AG04450 (cell line): ENCODE measurements around the gene GCN1. TPM values are rescaled to one million over a fixed set of nuclear protein-coding genes. Genes with fewer than 3 reads are reported as not detected.

Experiments used
- CTCF ChIA-PET: fragments of 300-600, 350-600 bp; formaldehyde crosslinking; extraction: SDS; loops from one replicate; lab custom pipeline; 2022; ENCODE audit warnings: antibody characterized with exemption, inconsistent platforms; lab: Charles Lee
- POLR2A ChIA-PET: fragments of 350-600 bp; formaldehyde crosslinking; extraction: SDS; loops from one replicate; lab custom pipeline; 2021; ENCODE audit warnings: antibody characterized with exemption, inconsistent platforms; lab: Yijun Ruan, JAX
- DNase-seq: peaks from one replicate; pipeline ENCODE4 v3.0.0-alpha.2; 2011; ENCODE audit warnings: low read depth, low spot score
- H3K27ac ChIP-seq: one replicate; pipeline ENCODE4 v1.5.1; 2012; ENCODE audit warnings: low read depth, low read length, control low read depth
- H3K27me3 ChIP-seq: one replicate; pipeline ENCODE4 v1.6.0; 2012; ENCODE audit warnings: low read length; ENCODE audit not compliant: control insufficient read depth, insufficient read depth
- H3K4me3 ChIP-seq: 2 replicates; pipeline ENCODE4 v1.5.1; 2011; ENCODE audit warnings: mild to moderate bottlenecking, low read depth, low read length, control low read depth
- H3K9me3 ChIP-seq: 2 replicates; pipeline ENCODE4 v1.5.1; 2012; ENCODE audit warnings: low read length; ENCODE audit not compliant: control insufficient read depth, insufficient read depth
- CTCF ChIP-seq: IDR thresholded peaks from 2 replicates; pipeline ENCODE4 v1.5.1; 2011; ENCODE audit warnings: low read depth, low read length, control low read depth, inconsistent platforms
- polyA plus RNA-seq: library from polyadenylated mRNA; depleted of rRNA; stranded (reverse); fragments of >200 nt; gene quantifications from 2 replicates; pipeline ENCODE4 v1.2.3, GENCODE V29; 2011

GCN1 gene
- polyA plus RNA-seq, 1 experiment, result 44.5 TPM

GRCh38 chr12:120240495-120240833 is 45.9 kb upstream of the GCN1 start:
- H3K9me3 ChIP-seq, result no peaks in the 10 kb centered on the region
- POLR2A ChIA-PET, result interaction anchor here (1.3 to 5.1 kb wide), 3 partner anchors 17 to 52 kb away, joined by 5 to 37 read pairs (median 8); partner anchors contain the start of genes RNU4-1, RNU4-2 and RPLP0
- no peaks in the 10 kb centered on the region for H3K27me3 ChIP-seq
- no peak for DNase-seq
- CTCF ChIA-PET, result interaction anchor here (1.0 to 7.1 kb wide), 5 partner anchors 10 to 39 kb away, joined by 3 to 58 read pairs (median 9); partner anchors contain the start of genes PXN and RPLP0
- H3K4me3 ChIP-seq, result no peak overlapping the region
- no peak overlapping the region for H3K27ac ChIP-seq
- TF ChIP-seq CTCF, result no peak

DNA sequence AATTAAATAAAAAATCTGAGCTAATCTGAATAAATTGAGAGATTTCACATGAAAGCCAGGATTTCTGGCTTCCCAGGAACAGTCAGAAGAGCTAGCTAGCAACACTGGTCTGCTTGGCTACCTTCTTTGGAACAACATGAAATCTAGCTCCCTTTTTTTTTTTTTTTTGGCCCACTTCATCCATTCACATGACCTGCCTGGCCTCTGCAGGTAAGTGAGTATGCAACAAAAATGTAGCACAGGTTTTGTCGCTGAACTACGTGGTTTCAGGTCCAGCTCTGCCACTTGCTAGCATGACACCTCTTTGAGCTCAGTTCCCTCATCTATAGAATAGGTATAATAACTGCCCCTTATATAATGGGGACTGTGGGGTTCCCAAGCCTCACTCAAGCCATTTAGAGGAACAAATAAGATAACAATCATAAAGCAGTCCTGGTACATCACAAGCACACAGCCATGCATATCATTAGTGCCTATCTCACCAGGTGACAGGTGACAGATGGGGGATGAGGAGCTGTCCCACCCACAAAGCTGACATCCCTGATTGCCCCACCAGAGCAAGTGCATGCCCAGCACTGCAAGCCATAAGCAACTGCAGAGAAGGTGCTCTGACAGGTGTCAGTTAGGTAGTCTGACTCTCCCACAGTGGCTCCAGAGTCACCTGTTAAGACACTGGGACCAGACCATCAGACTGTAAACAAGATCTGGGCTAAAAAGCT is 45.4 kb upstream of the GCN1 start:
- Histone ChIP-seq H3K27me3 (no peaks in the 10 kb centered on the region), H3K9me3 (no peaks in the 10 kb centered on the region), H3K4me3 (no peak overlapping the region), H3K27ac (no peak overlapping the region)
- TF ChIP-seq CTCF, result no peak
- DNase-seq, result no peak
- POLR2A ChIA-PET, result interaction anchor here (0.6 to 5.1 kb wide), 4 partner anchors 8 to 52 kb away, joined by 3 to 37 read pairs (median 6); partner anchors contain the start of genes RNU4-1, RNU4-2 and RPLP0
- CTCF ChIA-PET, result interaction anchor here (0.6 to 7.1 kb wide), 6 partner anchors 9 to 39 kb away, joined by 3 to 58 read pairs (median 9); partner anchors contain the start of genes PXN and RPLP0

GRCh38 chr12:120238839-120239445 is 44.4 kb upstream of the GCN1 start:
- ChIA-PET CTCF (interaction anchor here (0.6 to 7.1 kb wide), 5 partner anchors 8 to 27 kb away, joined by 3 to 58 read pairs (median 9); partner anchors contain the start of gene PXN), POLR2A (interaction anchor here (1.0 to 5.1 kb wide), 5 partner anchors 9 to 53 kb away, joined by 6 to 37 read pairs (median 8); partner anchors contain the start of genes RNU4-1, RNU4-2 and RPLP0)
- H3K9me3 ChIP-seq, result no peaks in the 10 kb centered on the region
- no peak overlapping the region for H3K4me3 ChIP-seq
- H3K27ac ChIP-seq, result no peak overlapping the region
- H3K27me3 ChIP-seq, result no peaks in the 10 kb centered on the region
- no peak for DNase-seq
- TF ChIP-seq CTCF, result no peak

GRCh38 chr12:120238217-120238616 is 43.7 kb upstream of the GCN1 start:
- POLR2A ChIA-PET, result interaction anchor here (0.6 to 5.1 kb wide), 6 partner anchors 9 to 54 kb away, joined by 3 to 37 read pairs (median 8); partner anchors contain the start of genes PXN, RNU4-1, RNU4-2 and RPLP0
- Histone ChIP-seq H3K9me3 (no peaks in the 10 kb centered on the region), H3K27ac (peak overlapping the region; percentile 78), H3K4me3 (no peak overlapping the region), H3K27me3 (no peaks in the 10 kb centered on the region)
- no peak for TF ChIP-seq CTCF
- no peak for DNase-seq
- CTCF ChIA-PET, result interaction anchor here (1.3 to 7.1 kb wide), 4 partner anchors 9 to 37 kb away, joined by 4 to 58 read pairs (median 22); partner anchors contain the start of genes PXN and RPLP0
